Effector CD8-positive, alpha-beta T cell (primary cell): ENCODE measurements around the gene ZFP62.
"Not testable (repeated sequence)": the region's sequence is repeated elsewhere in the genome, so short reads cannot be mapped to it uniquely, and the experiment has no call there.

Experiments
- DNase-seq: peaks from one replicate; lab custom pipeline; 2025; lab: John Stamatoyannopoulos, UW
- total RNA-seq, 4 experiments: gene quantifications; one replicate each; lab custom pipeline; 2026; lab: John Stamatoyannopoulos, UW

ZFP62 gene
- total RNA-seq: 41.4 to 74.5 (median 60.3) reads per million in 4 experiments

DNA sequence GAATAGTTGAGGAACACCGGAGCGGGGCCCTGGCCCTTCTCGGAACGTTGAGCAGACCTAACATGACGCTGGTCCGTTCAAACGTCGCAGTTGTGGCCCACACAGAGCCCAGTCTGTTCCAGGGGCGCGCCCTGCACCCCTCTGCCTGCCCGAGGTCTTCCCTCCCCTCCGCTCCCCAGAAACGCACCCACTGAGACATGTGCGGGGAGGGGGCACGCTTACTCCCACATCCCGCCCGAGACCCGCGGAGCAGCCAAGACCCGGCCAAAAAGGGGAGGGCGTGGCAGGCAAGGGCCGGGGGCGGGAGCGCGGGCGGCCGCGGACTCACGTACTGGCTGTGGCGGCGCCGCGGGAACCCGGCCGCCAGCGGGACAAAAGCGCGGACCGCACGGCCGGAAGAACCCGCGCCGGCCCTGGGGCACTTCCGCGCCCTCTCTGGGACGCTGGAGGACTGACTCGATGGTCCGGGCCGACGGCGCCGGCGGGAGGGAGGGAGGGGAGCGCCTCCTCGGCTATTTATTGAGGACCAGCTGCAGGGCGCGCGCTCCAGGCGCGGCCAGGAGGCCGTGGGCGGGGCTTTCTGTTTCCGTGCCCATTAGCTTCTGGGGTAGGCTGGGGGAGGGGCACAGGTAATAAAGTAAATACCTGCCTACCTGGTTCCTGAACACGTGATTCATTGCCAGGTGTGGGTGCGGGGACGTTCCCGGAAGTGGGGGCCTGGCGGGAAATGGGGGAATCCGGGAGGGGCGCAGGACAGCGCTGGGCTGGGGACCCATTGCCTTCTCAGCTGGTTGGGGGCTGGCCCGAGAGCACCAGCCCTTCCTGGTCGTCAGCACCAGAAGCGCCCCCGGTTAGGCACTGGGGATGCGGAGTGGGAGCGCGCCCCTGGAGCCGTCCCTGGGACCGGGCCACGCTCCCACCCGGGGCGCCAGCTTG lies at the start of gene ZFP62:
Gene ZFP62, minus strand, starts transcription at position 390 of the 936 bp plus-strand sequence. Its CDS starts 57 bp downstream, at position 333.
- peak; percentile 67 for DNase-seq

DNA sequence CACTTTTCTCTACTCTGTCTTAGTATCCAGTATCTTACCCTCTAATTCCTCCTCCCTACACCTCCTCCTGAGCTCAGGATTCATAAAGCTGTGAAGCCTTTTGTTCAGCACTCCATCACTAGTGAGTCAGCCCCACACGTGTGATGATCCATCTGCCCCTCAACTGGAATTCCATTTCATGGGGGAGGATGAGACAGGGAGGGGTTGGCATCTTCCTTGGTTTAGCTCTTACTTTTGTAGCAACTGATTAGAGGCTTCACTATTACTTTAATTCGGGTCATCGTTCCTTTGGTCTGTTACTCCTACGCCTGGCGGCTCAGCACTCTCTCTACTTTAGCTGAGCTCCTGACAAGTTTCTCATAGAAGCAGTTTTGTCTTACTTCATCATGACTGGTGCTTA lies 49.7 kb upstream of the ZFP62 start:
- no peak for DNase-seq

DNA sequence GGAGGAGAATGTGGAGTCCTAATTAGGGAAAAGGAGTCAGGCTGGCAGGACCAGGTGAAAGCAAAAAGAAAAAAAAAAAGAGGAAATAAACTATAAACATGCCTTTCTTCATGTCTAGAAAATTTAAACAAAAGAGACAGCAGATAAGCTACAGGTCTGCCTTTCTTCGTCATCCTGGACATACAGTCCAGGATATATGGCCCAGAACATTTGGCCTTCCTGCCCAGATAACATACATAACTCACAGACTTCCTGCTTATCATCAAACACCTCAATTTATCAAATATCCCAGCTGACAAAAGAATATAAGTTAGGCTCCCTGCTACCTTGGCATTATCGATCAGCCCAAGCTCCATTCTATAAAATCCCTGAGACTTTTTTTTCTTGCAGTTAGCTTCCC lies 49.1 kb upstream of the ZFP62 start:
- no peak for DNase-seq

DNA sequence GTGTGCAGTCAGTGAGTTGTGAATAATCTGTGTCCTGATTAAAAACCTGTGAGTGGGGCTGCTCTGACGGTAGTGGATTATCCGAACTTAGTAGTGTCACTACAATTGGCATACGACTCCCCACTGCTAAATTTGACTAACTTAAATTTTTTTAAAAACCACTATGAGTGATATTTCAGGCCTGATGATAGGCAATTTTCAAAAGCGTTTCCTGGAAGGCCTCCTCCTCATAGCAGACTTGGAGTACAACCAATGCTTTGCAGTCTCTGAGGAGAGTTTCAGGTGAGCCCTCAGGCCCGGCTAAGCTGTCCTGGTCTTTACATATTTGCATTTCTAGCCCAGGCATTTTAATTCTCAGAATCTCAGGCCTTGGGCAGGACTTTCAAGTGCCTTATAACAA lies 48.7 kb upstream of the ZFP62 start:
- no peak for DNase-seq

DNA sequence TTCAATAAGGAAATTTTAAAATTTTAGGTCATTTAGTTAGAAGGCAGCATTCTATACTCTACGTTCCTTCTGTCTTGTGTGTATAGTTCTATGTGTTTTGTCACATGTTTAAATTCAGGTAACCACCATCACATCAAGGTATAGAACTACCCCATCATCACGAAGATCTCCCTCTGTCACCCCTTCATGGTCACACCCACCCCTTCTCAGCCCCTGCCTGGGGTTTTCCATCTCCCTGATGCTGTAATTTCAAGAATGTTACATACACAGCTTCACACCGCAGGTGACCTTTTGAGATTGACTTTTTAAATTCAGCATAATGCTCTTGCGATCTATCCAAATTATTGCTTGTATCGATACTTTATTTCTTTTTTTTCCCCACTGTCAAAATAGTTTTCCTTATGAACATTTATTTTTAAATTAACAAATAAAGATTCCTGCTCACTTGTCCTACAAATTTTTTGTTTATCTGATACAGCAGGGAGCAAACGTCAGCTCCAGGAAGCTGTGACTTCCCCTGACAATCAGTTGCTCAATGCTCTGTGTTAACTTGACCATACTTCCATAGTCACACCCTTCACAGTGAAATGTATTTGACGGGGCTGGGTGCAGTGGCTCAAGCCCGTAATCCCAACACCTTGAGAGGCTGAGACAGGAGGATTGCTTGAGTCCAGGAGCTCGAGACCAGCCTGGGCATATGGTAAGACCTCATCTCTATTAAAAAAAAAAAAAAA lies 48.1 kb upstream of the ZFP62 start:
- no peak for DNase-seq

DNA sequence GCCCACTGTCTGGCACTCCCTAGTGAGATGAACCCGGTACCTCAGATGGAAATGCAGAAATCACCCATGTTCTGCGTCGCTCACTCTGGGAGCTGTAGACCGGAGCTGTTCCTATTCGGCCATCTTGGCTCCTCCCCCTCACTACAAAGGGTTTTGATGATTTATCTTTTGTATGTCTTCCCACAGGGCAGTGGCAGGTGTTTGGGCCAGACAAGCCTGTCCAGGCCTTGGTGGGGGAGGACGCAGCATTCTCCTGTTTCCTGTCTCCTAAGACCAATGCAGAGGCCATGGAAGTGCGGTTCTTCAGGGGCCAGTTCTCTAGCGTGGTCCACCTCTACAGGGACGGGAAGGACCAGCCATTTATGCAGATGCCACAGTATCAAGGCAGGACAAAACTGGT lies 47.3 kb upstream of the ZFP62 start:
- no peak for DNase-seq

DNA sequence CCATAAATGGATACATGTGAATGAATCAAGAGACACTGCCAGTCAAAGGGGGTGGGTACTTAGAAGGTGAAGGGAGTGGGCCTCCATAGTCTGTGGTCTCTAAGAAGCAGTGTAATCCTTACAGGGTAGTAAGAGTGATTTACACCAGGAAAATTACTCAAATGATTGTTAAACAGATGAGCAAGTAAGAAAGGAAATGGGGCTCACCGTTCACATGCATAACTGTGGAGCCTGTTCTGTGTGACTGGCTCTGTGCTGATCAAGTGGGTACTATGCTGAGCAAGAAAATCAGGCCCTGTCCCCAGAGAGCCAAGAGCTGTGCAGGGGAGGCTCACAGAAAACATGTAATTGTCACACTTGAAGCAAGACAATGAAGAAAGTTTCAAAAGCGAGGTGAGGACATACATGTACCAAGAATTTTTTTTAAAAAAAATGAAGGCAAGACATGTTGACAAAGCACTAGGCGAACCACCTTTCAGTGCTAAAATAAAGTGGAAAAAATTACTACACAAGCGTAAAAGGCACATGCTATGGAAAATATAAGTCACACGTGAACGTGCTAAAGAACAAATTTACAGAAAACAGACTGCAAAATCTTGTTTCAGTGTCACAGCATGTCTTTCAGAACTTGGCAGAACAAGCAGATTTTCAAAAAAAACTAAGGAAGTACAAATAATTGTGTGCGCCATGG lies 40.4 kb upstream of the ZFP62 start:
- no peak for DNase-seq

DNA sequence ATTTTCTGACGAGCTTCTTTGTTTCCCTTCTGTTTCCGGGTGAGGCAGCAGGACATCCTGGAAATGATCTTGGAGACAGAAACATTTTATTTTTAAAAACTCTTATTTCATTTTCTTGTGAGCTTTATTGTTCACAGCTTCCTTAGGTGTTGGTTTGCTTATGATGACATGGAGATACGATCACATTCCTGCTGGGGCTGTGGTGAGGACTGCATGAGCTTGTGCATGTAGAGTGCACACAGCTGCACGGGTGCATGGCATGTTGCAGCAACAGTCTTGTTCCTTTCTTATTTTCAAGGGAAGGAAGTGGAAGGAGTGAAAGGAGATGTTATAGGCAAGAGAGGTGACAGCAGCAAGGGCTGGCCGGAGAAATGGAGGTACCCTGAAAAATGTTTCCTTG lies 39.1 kb upstream of the ZFP62 start:
- DNase-seq: no peak

DNA sequence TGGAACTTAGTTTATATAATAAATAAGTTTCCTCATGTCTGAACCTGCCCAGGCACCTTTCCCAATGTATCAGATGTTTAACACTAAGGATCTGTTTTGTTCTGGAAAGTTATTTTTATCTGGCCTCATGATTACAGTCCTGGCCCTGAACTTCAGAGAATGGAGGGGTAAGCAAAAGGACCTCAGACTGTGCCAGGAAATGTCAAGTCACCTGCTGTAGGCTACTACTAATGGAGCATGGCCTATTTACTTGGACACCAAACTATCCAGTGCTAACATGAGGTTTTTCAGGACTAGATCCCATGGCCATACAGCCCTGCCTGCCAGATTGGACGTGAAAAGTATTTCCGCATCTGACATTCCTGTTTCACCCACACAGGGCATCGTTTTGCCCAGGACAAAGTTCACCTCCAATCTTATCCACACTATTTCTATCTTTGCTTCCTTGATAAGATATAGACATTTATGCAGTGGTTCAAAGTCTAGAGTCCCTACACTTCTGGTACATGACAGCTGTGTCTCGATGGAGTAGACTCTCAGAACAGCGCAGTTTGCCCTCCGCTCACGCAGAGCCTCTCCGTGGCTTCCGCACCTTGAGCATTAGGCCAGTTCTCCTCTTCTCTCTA lies 37.7 kb upstream of the ZFP62 start, which contains the start of gene BTNL8:
Gene BTNL8, plus strand, starts transcription at position 539 of the 626 bp plus-strand sequence. CDS start 152 bp downstream, outside the sequence.
- no peak for DNase-seq

DNA sequence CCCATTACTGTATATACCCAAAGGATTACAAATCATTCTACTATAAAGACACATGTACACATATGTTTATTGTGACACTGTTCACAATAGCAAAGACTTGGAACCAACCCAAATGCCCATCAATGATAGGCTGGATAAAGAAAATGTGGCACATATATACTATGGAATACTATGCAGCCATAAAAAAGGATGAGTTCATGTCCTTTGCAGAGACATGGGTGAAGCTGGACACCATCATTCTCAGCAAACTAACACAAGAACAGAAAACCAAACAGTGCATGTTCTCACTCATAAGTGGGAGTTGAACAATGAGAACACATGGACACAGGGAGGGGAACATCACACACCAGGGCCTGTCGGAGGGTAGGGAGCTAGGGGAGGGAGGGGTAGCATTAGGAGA lies 34.3 kb upstream of the ZFP62 start:
- not testable (repeated sequence) for DNase-seq

DNA sequence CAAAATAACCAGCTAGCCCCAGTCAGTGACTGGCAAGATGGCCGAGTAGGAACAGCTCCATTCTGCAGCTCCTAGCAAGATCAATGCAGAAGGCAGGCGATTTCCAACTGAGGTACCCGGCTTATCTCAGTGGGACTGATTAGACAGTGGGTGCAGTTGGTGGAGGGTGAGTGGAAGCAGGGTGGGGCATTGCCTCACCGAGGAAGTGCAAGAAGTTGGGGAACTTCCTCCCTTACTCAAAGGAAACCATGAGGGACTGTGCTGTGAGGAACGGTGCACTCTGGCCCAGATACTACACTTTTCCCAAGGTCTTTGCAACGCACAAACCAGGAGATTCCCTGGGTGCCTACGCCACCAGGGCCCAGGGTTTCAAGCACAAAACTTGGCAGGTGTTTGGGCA lies 28.3 kb upstream of the ZFP62 start:
- DNase-seq: no peak

DNA sequence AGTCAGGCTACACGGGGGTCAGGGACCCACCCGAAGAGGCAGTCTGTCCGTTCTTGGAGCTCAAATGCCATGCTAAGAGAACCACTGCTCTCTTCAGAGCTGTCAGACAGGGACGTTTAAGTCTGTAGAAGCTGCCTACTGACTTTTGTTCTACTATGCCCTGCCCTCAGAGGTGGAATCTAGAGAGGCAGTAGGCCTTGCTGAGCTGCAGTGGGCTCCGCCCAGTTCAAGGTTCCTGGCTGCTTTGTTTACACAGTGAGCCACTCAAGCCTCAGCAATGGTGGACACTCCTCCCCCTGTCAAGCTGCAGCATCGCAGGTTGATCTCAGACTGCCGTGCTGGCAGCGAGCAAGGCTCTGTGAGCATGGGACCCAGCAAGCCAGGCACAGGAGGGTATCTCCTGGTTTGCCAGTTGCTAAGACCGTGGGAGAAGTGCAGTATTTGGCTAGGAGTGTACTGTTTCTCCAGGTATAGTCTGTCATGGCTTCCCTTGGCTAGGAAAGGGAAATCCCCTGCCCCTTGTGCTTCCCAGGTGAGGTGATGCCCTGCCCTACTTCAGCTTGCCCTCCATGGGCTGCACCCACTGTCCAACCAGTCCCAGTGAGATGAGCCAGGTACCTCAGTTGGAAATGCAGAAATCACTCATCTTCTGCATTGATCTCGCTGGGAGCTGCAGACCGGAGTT lies 24.9 kb upstream of the ZFP62 start:
- DNase-seq: not testable (repeated sequence)

DNA sequence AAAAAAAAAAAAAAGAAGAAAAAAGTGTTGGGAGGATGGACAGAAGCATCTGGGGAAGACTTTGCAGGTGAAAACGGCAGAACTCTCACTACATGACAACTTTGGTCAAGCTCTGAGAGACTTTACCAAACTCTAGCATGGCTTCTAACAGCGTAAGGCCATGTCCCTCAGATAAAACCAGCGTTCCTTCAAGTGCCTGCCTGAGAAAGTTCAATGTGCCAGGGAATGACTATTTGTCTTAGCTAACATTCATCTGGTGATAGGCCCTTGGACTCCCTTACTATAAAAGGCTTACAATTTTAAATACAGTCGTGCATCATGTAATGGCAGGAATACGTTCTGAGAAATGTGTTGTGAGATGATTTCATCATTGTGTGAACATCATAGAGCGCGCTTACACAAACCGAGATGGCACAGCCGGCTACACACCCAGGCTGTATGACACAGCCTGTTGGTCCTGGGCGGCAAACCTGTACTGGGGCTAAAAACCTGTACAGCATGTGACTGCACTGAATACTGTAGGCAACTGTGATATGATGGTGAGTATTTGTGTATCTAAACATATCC lies 14.9 kb upstream of the ZFP62 start:
- DNase-seq: no peak

DNA sequence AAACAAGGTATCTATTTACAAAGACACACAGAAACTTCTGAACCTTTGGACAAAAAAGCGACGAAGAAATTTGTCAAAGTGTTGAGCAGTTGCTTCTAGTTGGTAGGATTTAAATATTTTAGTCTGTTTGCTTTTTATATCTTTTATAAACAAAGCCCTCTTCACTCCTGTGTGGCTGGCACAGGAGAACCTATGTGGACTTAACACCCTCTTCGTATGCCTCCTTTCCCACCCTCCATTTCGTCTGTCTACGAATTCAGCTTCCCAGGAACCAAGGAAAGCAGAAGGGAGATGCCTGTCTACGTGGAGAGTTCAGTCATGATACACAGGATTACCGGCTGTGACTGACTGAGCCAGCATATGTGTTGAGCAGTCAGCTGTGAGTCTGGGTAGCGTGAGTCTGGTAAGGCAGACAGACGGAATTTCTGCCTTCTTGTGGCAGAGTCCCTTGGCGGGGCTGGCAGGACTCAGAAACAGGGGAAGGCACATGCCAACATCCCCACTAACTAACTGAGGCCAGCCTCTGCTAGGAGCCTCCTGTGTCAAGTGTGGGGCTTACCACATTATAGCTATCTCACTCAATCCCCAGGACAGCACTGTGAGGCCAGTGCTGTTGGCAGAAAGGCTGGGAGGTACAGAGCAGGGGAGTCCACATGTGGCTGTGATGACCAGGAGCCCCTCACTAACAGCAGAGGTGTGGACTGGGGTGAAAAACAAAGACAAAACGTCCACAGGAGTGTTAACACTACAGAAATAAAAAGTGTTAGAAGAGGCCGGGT lies 13.9 kb upstream of the ZFP62 start:
- DNase-seq: no peak

DNA sequence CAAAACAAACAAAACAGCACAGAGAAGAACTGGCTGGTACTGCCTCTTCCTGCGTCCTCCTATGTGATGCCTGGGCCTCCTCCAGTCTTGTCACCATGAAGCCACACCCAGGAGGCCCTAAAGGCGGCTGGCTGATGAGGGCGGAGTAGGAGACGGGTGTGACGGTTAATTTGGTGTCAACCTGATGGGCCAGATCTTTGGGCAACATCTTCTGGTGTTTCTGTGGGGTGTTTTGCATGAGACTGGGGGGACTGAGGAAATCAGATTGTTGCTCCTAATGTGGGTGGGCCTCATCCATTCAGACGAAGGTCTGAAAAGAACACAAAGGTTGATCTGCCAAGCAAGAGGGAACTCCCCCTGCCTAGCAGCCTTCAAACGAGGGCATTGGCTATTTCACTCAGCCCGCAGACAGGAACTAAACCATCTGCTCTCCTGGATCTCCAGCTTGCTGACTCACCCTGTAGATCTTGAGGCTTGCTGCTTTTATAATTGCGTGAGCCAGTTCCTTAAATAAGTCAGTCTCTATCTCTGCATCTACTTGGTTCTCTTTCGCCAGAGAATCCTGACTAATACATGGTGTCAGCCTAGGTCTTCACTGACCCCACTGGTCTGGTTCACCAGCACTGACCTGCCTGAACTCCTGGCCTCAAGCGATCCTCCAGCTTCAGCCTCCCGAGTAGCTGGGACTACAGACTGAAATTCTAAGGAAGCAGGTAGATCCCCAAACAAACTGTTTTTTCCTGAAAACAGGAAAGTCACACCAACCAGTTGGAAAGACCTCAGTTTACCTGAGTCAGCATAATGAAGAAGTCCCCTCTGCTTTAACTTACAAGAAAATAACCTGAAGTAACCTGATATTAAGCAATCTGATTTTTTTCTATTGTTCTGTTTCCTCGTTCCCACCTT lies 12.8 kb upstream of the ZFP62 start:
- DNase-seq: no peak

DNA sequence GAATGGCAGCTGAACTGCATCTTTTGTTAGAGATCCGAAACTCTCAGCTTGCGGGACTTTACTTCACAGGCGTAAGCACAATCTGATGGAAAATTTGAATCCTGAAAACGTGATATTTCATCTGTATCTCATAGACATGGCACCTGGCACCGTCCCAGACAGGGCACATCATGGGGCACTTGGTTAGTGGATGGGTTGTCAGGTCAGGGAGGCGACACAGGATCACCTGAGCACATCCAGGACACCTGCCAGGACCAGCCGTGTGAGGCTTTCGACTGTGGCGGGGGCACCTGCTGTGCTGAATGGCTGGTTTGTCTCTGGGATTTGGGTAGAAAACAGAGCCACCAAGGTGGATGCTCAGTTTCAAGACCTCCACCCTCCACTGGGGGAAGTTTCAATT lies 11.3 kb upstream of the ZFP62 start:
- no peak for DNase-seq

DNA sequence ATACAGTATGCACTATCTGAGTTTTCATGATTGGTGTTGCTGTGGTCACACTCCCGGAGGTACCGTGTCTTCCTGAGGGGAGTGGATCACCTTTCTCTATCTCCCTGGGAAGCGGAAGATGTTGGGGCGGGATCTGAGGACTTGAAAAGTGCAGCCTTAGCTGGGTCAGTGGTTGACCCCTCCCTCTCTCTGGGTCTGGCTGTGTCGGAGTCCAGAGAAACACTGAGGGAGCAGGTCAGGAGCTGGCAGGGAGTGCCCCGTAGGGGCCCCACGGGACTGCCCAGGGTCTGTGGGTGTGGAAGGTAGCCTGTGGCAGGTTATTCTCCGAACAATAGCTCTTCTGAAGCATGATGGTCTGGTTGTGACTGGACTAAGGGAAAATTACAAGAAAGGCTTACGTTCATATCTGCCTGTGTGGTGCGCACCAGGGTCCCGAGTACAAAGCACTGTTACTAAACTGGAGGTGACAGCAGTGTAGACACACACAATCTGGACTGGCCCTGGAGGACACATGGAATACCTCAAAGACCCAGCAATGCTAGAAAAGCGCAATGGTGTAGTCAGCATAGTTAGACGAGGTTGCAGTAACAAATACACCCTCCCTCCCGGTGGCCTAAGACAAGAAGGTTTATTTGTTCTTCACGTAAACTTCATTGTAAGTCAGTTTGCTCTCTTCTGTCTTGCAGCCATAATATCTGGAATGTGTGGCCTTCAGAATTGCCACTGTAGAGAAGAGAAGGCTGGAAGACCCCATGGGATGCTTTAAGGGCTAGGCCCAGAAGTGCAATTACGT lies 9.4 kb upstream of the ZFP62 start:
- DNase-seq: no peak

DNA sequence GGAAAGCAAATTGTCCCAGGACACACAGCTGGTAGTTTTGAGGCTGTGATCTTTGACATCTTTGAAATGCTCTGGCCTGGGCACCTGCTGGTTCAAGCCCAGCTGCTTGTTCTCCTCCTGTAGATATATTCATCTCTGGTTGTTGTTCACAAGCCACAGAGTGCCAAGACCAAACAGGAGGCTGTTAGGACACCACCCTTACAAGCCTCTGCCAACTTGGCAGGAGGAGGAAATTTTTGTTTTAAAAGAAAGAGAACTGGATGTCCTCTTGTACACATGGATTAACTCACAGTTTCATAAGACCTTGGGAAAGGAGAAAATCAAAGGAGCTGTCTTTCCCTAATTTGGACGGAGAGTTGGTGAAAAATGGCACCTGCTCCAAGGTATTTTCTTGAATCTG lies 8.5 kb upstream of the ZFP62 start:
- DNase-seq: no peak
